ENCODE data around the gene TRANK1.

- TF ChIP-seq CTCF (IDR thresholded peaks at IDR 0.05) (no peak), POLR2A (IDR thresholded peaks at IDR 0.05) (no peak)
These were observed 24.9 kb upstream of the TRANK1 start for GRCh38 chr3:36969540-36970432.
